Measurements from ENCODE around the gene LMTK3. TPM values are rescaled to one million over a fixed set of nuclear protein-coding genes. Genes with fewer than 3 reads are reported as not detected.

Gene LMTK3, protein sequence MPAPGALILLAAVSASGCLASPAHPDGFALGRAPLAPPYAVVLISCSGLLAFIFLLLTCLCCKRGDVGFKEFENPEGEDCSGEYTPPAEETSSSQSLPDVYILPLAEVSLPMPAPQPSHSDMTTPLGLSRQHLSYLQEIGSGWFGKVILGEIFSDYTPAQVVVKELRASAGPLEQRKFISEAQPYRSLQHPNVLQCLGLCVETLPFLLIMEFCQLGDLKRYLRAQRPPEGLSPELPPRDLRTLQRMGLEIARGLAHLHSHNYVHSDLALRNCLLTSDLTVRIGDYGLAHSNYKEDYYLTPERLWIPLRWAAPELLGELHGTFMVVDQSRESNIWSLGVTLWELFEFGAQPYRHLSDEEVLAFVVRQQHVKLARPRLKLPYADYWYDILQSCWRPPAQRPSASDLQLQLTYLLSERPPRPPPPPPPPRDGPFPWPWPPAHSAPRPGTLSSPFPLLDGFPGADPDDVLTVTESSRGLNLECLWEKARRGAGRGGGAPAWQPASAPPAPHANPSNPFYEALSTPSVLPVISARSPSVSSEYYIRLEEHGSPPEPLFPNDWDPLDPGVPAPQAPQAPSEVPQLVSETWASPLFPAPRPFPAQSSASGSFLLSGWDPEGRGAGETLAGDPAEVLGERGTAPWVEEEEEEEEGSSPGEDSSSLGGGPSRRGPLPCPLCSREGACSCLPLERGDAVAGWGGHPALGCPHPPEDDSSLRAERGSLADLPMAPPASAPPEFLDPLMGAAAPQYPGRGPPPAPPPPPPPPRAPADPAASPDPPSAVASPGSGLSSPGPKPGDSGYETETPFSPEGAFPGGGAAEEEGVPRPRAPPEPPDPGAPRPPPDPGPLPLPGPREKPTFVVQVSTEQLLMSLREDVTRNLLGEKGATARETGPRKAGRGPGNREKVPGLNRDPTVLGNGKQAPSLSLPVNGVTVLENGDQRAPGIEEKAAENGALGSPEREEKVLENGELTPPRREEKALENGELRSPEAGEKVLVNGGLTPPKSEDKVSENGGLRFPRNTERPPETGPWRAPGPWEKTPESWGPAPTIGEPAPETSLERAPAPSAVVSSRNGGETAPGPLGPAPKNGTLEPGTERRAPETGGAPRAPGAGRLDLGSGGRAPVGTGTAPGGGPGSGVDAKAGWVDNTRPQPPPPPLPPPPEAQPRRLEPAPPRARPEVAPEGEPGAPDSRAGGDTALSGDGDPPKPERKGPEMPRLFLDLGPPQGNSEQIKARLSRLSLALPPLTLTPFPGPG (N-terminal part only)
- polyA plus RNA-seq (2014; cell fraction: cytosol; rRNA removed) = 0.17 and 0.38 TPM in 2 replicates
- polyA plus RNA-seq (2014; cell fraction: nucleus; rRNA removed) = 0.84 and 1.0 TPM in 2 replicates

DNA sequence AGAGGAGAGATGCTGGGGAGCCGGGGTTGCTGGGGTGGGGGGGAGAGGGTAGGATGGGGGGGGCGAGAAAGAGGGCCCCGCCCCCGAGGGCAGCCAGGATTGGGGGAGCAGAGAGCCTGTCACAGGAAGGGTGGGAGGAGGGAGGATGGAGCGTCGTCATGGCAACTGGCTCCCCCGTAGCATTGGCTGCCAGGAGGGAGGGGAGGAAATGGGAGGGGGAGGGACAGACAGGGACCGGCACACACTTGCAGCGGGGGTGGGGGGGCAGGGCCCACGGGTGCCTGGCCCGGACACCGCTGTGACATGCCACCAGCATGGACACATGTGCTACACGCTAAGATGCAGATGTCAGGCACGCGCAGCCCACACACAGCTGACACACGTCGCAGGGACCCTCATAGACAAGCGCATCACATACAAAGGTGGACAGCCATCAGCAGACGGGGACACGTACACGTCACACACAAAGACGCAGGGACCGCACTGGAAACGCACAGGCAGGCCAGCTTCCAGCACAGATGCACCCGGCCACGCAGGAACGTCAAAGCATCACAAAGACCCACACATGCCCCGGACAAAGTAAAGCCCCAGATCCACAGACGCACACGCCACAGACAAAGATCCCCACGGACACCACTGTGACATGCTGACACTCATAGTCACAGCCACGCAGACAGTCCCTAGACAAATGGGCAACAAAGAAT is at the start of gene LMTK3:
LMTK3 (minus strand) TSS at position 36 of the 704 bp plus-strand sequence. CDS start 259 bp downstream, outside the sequence.
- DNase-seq (ENCODE audit: low spot score) = peak; percentile 75

DNA sequence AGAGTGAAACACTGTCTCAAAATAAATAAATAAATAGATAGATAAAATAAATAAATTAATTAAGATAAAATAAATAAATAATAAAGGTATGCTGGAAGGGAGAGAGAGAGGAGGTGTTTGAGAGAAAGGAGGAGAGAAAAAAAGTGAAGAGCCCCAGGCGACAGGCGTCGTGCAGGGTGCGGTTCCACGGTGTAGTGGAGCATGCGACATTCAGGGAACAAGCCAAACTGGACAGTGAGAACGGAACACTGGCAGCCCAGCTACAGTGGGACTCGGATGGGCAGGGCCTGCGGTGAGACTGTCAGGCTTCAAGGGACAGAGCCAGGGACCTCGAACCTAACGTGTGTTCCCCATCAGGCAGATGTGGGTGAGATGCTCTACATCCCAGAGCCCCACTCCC is 49.8 kb upstream of the LMTK3 start:
- DNase-seq (ENCODE audit: low spot score) = no peak

DNA sequence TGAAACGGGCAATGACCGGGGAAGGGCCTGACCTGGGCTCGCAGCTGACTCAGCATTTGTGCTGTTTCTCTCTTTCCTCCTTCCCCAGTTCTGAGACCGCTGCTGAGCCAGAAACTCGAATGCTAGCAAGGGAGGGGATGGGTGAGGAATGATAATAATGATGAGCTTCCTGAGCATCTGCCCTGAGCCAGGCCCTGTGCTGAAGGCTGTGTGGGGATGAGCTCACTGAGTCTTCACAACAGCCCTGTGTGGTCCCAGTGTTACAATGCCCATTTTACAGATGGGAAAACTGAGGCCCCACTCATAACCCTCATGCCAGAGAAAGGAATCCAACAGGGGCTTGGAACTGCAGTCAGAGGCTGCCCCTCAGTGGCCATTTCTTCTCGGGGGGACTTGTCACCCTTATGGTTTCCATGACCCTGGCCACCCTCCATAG is 48.5 kb upstream of the LMTK3 start:
- no peak for DNase-seq (ENCODE audit: low spot score)

DNA sequence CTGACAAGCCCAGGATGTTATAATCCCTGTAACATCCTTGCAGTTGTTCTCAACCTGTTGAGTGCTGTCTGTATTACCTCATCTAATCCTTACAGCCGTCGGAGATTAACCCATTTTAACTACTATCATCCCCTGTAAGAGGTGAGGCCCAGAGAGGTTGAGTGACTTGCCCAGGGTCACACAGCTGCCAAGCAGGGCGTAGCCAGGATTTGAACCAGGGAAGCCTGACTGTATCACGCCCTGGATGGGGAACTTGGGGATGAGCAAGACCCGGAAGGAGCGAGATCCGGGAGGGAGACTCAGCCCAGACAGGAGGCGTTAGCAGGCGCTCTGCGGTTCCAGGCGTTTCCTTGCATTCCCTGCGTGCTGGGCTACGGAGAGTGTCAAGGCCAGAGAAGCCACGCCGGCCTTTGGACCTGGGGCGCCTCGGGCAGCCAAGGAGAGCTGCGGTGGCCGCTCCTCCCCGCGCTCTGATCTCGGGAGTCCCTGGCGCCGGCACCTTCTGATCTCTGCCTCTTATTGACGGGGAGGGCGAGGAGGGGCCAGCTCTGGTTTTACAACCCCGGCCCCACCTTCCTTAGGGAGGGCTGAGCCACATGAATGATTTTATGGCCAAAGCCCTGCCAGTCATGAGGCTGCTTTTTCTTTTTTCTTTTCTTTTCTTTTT is 46.5 kb upstream of the LMTK3 start:
- DNase-seq (ENCODE audit: low spot score) = no peak

DNA sequence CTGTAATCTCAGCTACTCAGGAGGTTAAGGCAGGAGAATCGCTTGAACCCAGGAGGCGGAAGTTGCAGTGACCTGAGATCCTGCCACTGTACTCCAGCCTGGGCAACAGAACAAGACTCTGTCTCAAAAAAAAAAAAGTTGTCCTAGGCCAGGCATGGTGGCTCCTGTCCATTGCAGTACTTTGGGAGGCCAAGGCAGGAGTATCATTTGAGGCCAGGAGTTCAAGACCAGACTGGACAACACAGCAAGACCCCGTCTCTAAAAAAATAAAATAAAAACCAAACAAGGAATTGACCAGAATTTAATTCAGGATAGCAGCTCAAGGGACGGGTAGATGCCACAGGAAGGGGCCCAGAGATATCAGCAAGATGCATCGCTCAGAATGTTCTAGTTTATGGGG is 45.2 kb upstream of the LMTK3 start:
- no peak for DNase-seq (ENCODE audit: low spot score)

DNA sequence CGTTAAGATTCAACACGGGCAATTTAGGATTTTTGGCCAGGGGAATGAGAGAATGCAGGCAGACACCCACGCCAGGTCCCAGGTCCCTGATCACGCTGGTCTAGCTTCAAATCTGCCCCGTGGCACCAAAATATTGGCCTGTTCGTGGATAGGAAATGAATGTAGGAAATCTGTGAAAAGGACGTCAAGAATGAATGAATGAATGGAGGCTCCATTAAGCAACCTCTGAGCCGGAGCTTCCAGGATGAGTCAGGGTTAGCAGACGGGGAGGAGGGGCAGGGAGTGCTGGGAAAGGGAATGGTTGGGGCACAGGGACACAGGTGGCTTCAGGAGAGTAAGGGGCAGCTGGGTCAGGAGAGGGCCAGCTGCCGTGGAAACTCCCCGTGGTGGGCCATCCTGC is 44.5 kb upstream of the LMTK3 start:
- no peak for DNase-seq (ENCODE audit: low spot score)

DNA sequence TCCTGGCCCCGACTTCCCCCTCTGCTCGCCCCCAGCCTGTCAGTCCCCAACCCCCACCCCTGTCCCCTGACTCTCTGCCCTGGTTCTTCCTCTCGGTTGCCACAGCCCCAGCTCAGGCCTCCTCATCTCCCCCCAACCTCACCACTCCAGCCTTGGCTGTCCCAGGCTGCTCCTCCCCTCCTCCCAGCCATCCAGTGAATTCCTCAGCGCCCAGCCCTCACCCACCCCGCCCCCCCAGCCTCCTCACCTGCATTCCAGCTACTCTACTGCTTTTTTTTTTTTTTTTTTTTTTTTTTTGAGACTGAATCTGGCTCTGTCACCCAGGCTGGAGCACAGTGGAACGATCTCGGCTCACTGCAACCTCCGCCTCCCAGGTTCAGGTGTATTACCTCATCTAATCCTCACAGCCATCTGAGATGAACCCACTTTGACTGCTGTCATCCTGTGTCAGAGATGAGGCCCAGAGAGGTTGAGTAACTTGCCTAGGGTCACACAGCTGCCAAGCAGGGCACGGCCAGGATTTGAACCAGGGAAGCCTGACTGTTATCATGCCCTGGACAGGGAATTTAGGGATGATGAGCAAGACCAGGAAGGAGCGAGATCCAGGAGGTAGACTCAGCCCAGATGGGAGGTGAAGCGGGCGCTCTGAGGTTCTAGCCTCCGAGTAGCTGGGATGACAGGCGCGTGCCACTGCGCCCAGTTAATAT is 42.9 kb upstream of the LMTK3 start:
- no peak for DNase-seq (ENCODE audit: low spot score)

DNA sequence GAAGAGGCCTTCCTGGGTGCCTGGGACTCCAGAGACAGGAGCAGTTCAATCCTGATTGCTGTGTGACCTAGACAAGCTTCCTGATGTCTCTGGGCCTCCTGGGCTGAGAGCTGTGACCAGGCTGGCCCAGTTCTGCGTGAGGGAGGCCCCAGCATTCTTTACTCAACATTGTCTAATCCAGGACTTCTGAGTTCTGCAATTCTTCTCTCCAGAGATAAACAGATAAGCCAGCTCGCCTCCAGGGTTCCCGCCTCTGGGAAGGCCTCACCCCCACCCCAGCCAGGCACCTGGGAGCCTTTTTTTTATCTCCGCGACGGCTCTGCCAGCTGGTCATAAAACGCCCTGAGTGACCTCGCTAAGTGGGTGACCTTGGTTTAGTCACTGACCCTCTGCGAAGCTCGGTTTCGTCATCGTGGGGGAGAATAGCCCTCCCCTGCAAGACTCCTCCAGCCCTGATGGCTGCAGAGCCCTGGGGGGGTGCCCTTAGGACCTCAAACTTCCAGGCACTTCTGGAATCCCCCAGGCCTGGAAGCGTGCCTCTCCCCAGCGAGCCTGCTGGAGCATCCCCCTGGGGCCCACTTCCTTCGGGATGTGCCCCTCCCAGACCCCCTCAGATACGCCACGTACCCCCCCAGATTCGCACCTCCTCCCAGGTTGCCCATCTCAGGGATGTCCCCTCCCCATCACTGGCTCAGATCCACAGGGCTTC is 42.2 kb upstream of the LMTK3 start:
- DNase-seq (ENCODE audit: low spot score) = peak; percentile 23

DNA sequence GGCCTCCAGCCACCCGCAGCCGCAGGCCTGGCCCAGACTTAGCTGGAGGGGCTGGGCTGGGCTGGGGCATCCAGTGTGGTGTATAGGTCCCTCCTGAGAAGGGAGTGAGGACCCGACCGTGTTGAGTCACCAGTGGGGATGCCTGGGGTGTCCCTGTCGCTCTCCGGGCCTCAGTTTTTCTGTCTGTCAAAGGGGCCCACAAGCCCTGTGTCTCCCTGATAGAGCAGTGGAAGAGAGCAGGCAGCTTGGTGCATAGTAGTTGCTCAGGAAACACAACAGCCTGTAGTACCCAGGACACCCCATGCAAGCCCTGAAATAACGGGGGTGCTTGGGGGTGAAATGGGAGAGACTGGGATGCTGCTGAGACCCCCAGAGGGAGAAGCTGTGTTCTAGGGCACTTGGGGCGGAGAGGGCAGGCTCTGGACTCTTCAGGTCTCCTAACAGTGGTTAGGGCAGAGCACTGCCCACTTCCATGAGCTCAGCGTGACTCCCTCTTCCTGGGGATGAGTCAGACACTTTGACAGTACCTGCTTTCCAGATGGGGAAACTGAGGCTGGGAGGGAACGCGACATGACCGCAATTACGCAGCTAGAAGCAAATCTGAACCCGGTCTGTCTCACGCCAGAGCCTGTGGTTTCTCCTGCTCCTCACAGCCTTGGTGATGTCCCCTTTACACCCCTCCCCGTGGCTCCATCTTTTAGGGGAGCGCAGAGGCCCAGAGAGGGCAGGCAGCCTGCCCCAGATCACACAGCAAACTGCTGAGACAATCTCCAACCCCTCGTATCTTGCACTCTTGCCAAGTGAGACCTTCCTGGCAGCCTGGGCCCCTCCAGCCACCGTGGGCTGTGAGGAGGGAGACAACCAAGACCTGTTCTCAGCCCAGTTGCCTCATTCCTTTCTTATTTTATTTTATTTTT is 41.0 kb upstream of the LMTK3 start:
- DNase-seq (ENCODE audit: low spot score) = no peak

DNA sequence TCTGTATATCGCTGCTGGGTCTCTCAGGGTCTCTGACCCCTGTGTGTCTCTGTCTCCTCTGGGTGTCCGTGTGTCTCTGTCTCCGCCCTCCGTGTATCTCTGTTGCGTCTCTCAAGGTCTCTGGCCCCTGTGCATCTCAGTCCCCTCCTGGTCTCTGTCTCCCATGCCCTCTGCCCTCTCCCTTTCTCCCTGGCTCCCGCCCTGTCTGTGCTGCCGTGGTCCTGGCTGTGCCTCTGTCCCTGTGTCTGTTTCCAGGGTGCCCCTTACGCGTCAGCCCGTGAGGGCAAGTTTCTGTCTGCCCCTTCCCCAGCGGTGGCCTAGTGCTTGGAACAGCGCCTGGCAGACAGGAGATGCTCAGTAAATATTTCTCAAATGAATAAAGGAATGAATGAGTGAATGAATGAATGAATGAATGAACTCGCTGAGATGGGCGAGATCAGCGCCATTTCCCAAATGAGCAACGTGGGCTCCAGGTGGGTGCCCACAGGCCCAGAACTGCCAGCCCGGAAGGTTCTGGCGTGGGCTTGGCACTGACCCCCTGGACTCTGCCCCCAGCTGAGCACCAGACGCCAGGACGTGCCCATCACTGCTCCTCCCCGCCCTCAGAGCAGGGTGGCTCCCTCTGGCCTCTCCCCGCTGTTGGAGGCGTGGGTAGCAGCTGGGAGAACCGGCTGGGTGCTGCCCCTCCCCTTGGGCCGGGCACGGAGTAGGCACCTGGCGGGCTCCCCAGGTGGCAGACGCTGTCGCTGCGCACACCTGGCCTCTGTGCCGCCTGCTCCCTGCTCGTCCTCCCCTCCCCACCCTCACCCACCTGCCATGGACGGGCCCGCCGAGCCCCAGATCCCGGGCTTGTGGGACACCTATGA is 40.0 kb upstream of the LMTK3 start, which contains the start of gene SULT2B1:
SULT2B1 (plus strand) TSS at position 736 of the 866 bp plus-strand sequence; CDS start at position 817, 81 bp downstream.
- DNase-seq (ENCODE audit: low spot score) = no peak

DNA sequence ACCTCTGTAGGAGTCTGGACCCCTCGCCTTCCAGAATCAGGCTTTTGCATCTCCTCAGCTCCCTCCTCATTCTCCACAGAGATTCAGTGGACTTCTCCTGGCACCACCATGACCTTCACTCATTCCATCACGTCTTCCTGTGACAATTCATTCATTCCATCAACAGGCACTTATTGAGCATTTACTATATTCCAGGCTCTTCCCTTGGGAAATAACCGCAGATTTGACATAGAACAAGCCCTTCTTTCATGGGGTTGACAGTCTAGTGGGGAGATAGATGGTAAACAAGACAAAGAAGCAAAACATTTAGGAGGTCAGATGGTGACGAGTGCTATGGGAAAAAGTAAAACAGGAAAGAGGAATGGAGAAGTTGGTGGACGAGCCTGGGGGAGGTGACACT is 37.7 kb upstream of the LMTK3 start:
- DNase-seq (ENCODE audit: low spot score) = no peak

DNA sequence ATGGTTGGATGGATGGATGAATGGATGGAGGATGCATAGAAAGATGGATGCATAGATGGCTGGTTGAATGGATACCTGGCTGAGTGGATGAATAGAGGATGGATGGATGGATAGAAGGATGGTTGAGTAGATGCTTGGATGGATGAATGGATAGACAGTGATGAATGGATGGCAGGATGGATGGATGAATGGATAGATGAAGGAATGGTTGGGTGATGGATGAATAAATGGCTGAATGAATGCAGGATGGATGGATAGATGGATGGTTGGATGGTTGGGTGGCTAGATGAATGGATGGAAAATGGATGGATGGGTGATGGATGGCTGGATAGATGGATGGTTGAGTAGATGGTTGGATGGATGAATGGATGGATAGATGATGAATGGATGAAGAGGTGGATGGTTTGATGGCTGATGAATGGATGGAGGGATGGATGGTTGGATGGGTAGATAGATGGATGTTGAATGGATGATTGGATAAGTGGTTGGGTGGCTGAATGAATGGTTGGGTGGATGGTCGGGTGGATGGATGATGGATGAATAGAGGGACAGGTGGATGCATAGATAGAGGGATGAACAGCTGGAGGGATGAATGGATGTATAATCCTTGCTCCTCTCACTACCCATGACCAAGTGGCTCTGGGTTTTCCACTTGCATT is 36.7 kb upstream of the LMTK3 start:
- no peak for DNase-seq (ENCODE audit: low spot score)

DNA sequence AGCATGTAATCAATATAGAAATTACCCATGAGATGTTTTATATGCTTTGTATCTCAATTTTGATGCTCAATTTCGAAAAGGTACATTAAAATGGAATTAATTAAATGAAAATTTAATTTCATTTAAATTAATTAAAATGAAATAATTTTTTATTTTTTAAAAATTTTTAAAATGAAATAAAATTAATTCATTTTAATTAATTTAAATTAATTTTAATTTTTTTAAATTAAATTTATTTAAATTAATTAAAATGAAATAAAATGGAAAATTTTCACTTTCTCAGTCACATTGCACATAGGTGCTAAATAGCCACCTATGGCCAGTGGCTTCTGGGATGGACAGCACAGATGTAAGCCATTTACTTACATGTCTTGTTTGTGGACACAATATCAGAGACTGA is 36.1 kb upstream of the LMTK3 start:
- no peak for DNase-seq (ENCODE audit: low spot score)

DNA sequence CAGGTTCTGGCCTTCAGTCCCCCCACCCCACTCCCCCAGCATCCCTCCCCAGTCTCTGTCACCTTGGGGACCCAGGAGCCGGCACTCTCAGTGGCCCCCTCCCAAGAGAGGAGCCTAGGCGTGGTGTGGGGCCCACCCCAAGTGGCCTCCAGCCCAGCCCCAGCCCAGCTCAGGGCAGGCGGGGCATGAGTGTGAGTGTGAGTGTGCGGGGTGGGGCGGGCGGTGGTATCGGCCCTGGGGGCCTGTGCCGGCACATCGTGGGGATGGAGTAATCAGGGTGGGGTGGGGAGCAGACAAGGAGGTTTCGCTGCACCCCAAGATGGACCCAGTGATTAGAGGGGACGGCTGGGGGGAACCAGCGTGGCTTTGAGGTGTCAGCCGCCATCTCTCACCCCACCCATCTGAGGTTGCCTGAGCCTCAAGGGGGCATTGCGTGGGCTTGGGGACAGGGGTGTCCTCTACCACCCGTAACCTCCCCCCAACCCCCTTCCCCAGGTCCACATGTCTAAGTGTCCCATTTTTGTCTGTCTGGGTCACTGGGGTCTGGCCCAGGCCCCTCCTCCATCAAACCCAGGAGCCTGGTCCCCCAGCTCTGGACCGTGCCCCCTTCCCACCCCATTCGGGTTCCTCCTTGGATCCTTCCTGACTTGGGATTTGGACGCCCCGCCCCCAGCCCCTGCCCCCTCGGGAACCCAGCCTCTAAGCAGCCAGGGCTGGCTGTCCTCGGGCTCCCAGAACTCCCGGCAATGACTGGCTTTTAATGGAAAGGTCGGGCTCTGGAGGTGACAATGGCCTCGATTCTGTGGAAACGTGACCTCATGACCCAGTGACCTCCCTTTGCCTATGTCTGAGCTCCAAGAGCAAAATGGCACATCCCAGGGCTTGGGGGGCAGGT is 33.5 kb upstream of the LMTK3 start:
- no peak for DNase-seq (ENCODE audit: low spot score)

DNA sequence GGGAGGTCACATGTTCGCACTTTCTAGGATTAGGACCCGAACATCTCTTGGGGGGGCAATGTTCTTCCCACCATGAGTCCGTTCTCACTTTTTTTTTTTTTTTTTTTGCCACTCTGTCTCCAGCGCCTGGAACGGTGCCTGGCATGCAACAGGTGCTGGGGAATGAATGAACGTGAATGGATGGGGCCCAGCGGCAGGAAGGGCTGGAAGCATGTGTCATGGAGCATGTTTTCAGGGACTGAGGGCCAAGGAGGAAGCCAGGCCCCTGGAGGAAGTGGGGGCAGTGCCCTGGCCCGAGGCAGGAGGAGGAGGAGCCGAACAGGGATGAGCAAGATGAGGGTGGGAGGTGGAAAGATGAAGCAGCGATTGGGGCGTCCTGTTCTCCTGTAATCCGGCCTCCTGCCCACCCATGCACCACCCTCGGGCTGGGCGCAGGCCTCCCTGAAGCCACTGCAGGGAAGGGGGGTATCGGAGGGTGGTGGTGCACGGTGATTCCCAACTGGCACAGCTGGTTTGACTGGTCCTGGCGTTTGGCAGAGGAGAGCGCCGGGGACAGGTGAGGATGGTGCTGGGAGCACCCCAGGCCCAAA is 31.6 kb upstream of the LMTK3 start:
- DNase-seq (ENCODE audit: low spot score) = no peak
